GM12878 (cell line): ENCODE measurements around the gene PLK2.

Source experiments
- POLR2A ChIP-seq: IDR thresholded peaks from 2 replicates; pipeline ENCODE4 v1.6.1; 2011; ENCODE audit warnings: low read depth, mild to moderate bottlenecking, low read length
- TF ChIP-seq, protein P1 (sequence below): IDR thresholded peaks from 2 replicates; pipeline ENCODE4 v1.6.1; 2011; ENCODE audit warnings: mild to moderate bottlenecking, low read depth, low read length, moderate library complexity; ENCODE audit not compliant: insufficient replicate concordance

GRCh38 chr5:58444805-58445204, 15.1 kb downstream of the PLK2 start:
- TF ChIP-seq POLR2A, result no peak
- TF ChIP-seq, protein P1, sequence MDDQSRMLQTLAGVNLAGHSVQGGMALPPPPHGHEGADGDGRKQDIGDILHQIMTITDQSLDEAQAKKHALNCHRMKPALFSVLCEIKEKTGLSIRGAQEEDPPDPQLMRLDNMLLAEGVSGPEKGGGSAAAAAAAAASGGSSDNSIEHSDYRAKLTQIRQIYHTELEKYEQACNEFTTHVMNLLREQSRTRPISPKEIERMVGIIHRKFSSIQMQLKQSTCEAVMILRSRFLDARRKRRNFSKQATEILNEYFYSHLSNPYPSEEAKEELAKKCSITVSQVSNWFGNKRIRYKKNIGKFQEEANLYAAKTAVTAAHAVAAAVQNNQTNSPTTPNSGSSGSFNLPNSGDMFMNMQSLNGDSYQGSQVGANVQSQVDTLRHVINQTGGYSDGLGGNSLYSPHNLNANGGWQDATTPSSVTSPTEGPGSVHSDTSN, result no peak
